K562 (cell line): ENCODE measurements around the gene HYAL3. TPM values are rescaled to one million over a fixed set of nuclear protein-coding genes. Genes with fewer than 3 reads are reported as not detected.
A peak's percentile ranks its signal among the peaks of the same experiment; 100 is the strongest.

Experiments
- CHCHD3 ChIP-seq: fragments of 250-450 bp; sonication (Bioruptor Pico); IDR thresholded peaks from 2 replicates; pipeline ENCODE4 v2.1.2; 2022; ENCODE audit warnings: mild to moderate bottlenecking
- CLOCK ChIP-seq: fragments of 250-450 bp; sonication (Bioruptor Pico); IDR thresholded peaks from 2 replicates; pipeline ENCODE4 v1.4.0; 2020; ENCODE audit warnings: mild to moderate bottlenecking, moderate library complexity, borderline replicate concordance
- CTBP1 ChIP-seq: fragments of 450-650 bp; IDR thresholded peaks from 2 replicates; pipeline ENCODE4 v1.6.1; 2016; ENCODE audit warnings: borderline replicate concordance
- CTCF ChIP-seq, 3 experiments: IDR thresholded peaks in 2 of 3; conservative IDR thresholded peaks in 1 of 3; 2 replicates each; pipeline ENCODE4 v1.5.1; 2011 to 2012; ENCODE audit warnings: low read length in 3 of 3, mild to moderate bottlenecking in 3 of 3, control low read depth in 2 of 3, improper control_type of control experiment in 1 of 3, inconsistent platforms in 1 of 3, low read depth in 1 of 3, mixed read lengths in 1 of 3, moderate library complexity in 1 of 3; ENCODE audit not compliant: insufficient read depth in 2 of 3
- ETV6 ChIP-seq, 3 experiments: fragments of 150-350 bp in 1 of 3; sonication (generic) in 1 of 3; formaldehyde crosslinking in 1 of 3; IDR thresholded peaks; 2 replicates each; pipeline versions ENCODE4 v1.6.1 to v1.8.0; 2014 to 2022; ENCODE audit warnings: borderline replicate concordance in 2 of 3, low read depth in 2 of 3, antibody characterized with exemption in 1 of 3, low read length in 1 of 3, mild to moderate bottlenecking in 1 of 3, missing genetic modification reagents in 1 of 3
- MTF1 ChIP-seq: fragments of 250-450 bp; sonication (Bioruptor Pico); IDR thresholded peaks from 2 replicates; pipeline ENCODE4 v1.9.0; 2021; ENCODE audit warnings: moderate library complexity, mild to moderate bottlenecking, inconsistent platforms, borderline replicate concordance
- RB1 ChIP-seq: fragments of 450-650 bp; IDR thresholded peaks from 2 replicates; pipeline ENCODE4 v1.6.1; 2017; ENCODE audit warnings: low read depth, mild to moderate bottlenecking
- RBM15 ChIP-seq: fragments of 200-400 bp; formaldehyde crosslinking; IDR thresholded peaks from 2 replicates; pipeline ENCODE4 v1.6.1; 2018; ENCODE audit warnings: mild to moderate bottlenecking, low read length, moderate library complexity; ENCODE audit not compliant: insufficient read depth
- SIRT6 ChIP-seq: IDR thresholded peaks from one replicate; pipeline ENCODE4 v1.6.1; 2012; ENCODE audit warnings: low read depth, mild to moderate bottlenecking, control low read depth, inconsistent platforms, low read length, moderate library complexity
- SMARCB1 ChIP-seq: IDR thresholded peaks from 2 replicates; pipeline ENCODE4 v1.6.1; 2011; ENCODE audit warnings: improper control_type of control experiment, low read depth; ENCODE audit not compliant: insufficient read length
- SRSF7 ChIP-seq: fragments of 200-400 bp; formaldehyde crosslinking; optimal IDR thresholded peaks from 2 replicates; pipeline ENCODE3; 2017; ENCODE audit warnings: mild to moderate bottlenecking, low read depth, low read length
- TFE3 ChIP-seq: fragments of 450-650 bp; formaldehyde crosslinking; IDR thresholded peaks from 2 replicates; pipeline ENCODE4 v1.4.0; 2020; ENCODE audit warnings: mild to moderate bottlenecking, mixed read lengths
- YY1 ChIP-seq, 3 experiments: IDR thresholded peaks; 2 replicates each; pipeline ENCODE4 v1.6.1; 2011; ENCODE audit warnings: low read length in 2 of 3, mild to moderate bottlenecking in 2 of 3, moderate library complexity in 2 of 3, borderline replicate concordance in 1 of 3, control low read depth in 1 of 3, low read depth in 1 of 3; ENCODE audit not compliant: insufficient read depth in 3 of 3, insufficient replicate concordance in 2 of 3, control insufficient read depth in 1 of 3, insufficient read length in 1 of 3; ENCODE audit errors: extremely low read depth in 1 of 3
- ZFP36 ChIP-seq: fragments of 150-350 bp; IDR thresholded peaks from 2 replicates; pipeline ENCODE4 v1.6.1; 2018; ENCODE audit warnings: low read length, low read depth; ENCODE audit not compliant: partially characterized antibody
- ZNF561 ChIP-seq: fragments of 450-650 bp; formaldehyde crosslinking; conservative IDR thresholded peaks from 2 replicates; pipeline ENCODE4 v1.4.0; 2020; ENCODE audit warnings: mild to moderate bottlenecking, moderate library complexity
- ZNF695 ChIP-seq: fragments of 450-650 bp; formaldehyde crosslinking; IDR thresholded peaks from 2 replicates; pipeline ENCODE4 v1.4.0; 2020; ENCODE audit warnings: mild to moderate bottlenecking, moderate library complexity
- ZNF79 ChIP-seq: fragments of 250-450 bp; sonication (Bioruptor Pico); IDR thresholded peaks from 2 replicates; pipeline ENCODE4 v1.4.0; 2020; ENCODE audit warnings: low read depth, mild to moderate bottlenecking, moderate library complexity
- polyA plus RNA-seq, 8 experiments: library from polyadenylated mRNA; depleted of rRNA in 4 of 8; stranded (reverse) in 5 of 8; unstranded in 3 of 8; fragments of >200 nt; fragmentation: Nextera tagmentation in 2 of 8; fragmentation: Illumina TruSeq in 1 of 8; extraction: Ambion mirVana in 2 of 8; extraction: Trizol in 1 of 8; gene quantifications; 2 replicates each; pipeline versions ENCODE4 v1.2.1 to v1.2.3, GENCODE V29; 2011 to 2014; ENCODE audit warnings: inconsistent platforms in 1 of 8, missing spikeins in 1 of 8
- total RNA-seq, 7 experiments: library from RNA; depleted of rRNA in 6 of 7; stranded (reverse); fragments of >200 nt in 6 of 7; fragmentation: Illumina TruSeq in 2 of 7; extraction: Trizol in 2 of 7; gene quantifications; 2 replicates each; pipeline versions ENCODE4 v1.2.1 to v1.2.3, GENCODE V29; 2011 to 2021; ENCODE audit warnings: low replicate concordance in 1 of 7
- TF ChIP-seq, protein P1 (sequence below): fragments of 450-650 bp; formaldehyde crosslinking; IDR thresholded peaks from 2 replicates; pipeline ENCODE4 v1.4.0; 2020; ENCODE audit warnings: mild to moderate bottlenecking, moderate library complexity

Gene HYAL3
- total and polyA plus RNA-seq, 9 of the 15 experiments (the other 6 are each of a cell fraction or from before 2014, with no cell fraction given): 0.38 to 9.1 (median 6.8) TPM

GRCh38 chr3:50327943-50328691, 28.9 kb upstream of the HYAL3 start, which contains the start of gene TUSC2 (continued):
- no peak for TF ChIP-seq CLOCK
- TF ChIP-seq SIRT6: no peak
- no peak for TF ChIP-seq ZNF695 (CRISPR knock-in tag)
- TF ChIP-seq TFE3 (CRISPR knock-in tag): no peak
- TF ChIP-seq, protein P1, sequence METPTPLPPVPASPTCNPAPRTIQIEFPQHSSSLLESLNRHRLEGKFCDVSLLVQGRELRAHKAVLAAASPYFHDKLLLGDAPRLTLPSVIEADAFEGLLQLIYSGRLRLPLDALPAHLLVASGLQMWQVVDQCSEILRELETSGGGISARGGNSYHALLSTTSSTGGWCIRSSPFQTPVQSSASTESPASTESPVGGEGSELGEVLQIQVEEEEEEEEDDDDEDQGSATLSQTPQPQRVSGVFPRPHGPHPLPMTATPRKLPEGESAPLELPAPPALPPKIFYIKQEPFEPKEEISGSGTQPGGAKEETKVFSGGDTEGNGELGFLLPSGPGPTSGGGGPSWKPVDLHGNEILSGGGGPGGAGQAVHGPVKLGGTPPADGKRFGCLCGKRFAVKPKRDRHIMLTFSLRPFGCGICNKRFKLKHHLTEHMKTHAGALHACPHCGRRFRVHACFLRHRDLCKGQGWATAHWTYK (CRISPR knock-in tag): no peak
- TF ChIP-seq SMARCB1: no peak
- TF ChIP-seq RBM15: no peak
- TF ChIP-seq CTBP1: peak; percentile 51; the same call in 1 of the 2 replicates
- no peak for TF ChIP-seq ZNF561 (CRISPR knock-in tag)
- no peak for TF ChIP-seq MTF1 (CRISPR knock-in tag)
- no peak for TF ChIP-seq CTCF (IDR thresholded peaks at IDR 0.05 in 2 of 3, conservative IDR thresholded peaks at IDR 0.05 in 1 of 3; ENCODE audit: insufficient read depth in 2 of 3, low read depth in 1 of 3, low read length in 3 of 3)
- no peak for TF ChIP-seq CHCHD3 (CRISPR knock-in tag)
- TF ChIP-seq ZNF79 (CRISPR knock-in tag): no peak
- TF ChIP-seq ETV6 (IDR thresholded peaks at IDR 0.05; ENCODE audit: borderline replicate concordance in 1 of 2, low read depth in 2 of 2, low read length in 1 of 2): no peak
- TF ChIP-seq ETV6 (CRISPR knock-in tag; IDR thresholded peaks at IDR 0.05; ENCODE audit: borderline replicate concordance): no peak
- no peak for TF ChIP-seq ZFP36
- TF ChIP-seq YY1 (IDR thresholded peaks at IDR 0.05; ENCODE audit: borderline replicate concordance in 1 of 3, control insufficient read depth in 1 of 3, extremely low read depth in 1 of 3, insufficient read depth in 3 of 3, insufficient read length in 1 of 3, insufficient replicate concordance in 2 of 3, low read depth in 1 of 3, low read length in 2 of 3): peak in 1 of 3 experiments; percentile 41
- TF ChIP-seq RB1: peak; percentile 25; the same call in 1 of the 2 replicates
- no peak for TF ChIP-seq SRSF7
